ENCODE data around the gene SIL1. TPM values are rescaled to one million over a fixed set of nuclear protein-coding genes. Genes with fewer than 3 reads are reported as not detected.

SIL1 gene
- total and polyA plus RNA-seq, 9 of the 15 experiments (the other 6 are each of a cell fraction or from before 2014, with no cell fraction given) = 1.3 to 30.5 (median 18.1) TPM

DNA sequence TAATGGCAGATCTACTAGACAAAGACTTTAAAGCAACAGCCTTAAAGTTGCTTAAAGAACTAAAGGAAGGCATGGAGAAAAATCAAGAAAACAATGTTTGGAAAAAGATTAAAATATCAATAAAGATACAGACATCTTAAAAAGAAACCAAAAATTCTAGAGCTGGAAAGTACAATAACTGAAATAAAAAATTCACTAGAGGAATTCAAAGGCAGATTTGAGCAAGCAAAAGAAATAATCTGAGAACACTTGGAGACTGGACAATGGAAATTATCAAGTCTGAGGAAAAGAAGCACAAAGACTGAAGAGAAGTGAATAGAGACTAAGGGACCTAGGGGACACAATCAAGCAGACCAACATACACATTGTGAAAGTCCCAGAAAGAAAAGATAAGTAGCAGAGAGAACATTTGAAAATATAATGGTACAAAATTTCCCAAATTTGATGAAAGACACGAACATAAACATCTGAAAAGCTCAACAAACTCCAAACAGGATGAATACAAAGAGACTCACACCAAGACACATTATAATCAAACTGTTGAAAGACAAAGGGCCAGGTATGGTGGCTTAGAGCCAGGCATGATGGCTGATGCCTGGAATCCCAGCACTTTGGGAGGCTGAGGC is 26.3 kb downstream of the SIL1 start (continued):
- TF ChIP-seq ARNT (IDR thresholded peaks at IDR 0.05) (0 out of 4 replicates have a peak, but pooled peaks of 1 of the 2 experiments have one; percentile 16), GABPA (tag; conservative IDR thresholded peaks at IDR 0.05; ENCODE audit: low read depth) (no peak), XRCC5 (IDR thresholded peaks at IDR 0.05; ENCODE audit: low read depth, low read length) (no peak)

DNA sequence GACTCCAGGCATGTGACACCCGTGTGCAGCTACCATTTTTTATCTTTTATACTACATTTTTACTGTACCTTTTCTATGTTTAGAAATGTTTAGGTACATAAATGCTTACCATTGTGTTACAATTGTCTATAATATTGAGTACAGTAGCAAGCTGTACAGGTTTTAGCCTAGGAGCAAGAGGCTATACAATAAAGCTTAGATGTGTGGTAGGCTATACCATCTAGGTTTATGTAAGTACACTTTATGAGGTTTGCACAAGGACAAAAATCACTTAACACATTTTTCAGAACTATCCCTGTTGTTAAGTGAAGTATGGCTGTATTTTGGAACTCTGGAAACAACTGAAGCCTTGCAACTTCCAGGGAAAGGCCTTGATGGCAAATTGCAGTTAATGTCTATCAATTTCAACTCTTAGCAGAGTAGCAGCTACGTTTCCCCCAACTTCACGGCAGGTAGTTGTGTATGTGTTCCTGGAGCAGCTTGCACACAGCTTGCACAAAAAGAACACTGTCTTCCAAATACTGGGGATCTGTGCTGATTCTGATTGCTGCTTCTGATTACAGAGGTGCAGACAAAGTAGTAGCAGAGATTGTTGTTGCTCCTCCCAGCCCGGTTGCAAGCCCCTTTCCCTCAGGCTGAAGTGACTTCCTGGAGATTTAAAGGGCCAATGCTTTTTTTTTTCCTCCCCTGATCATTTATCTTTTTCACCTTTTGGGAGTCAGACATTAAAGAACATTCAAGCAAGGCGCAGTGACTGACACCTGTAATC is 30.0 kb downstream of the SIL1 start:
- 64% methylated on average over 4 of the region's 5 CpGs for WGBS (ENCODE audit: insufficient coverage, low coverage, missing lambda C conversion rate)
- CTCF ChIA-PET (ENCODE audit: low intra/inter-chr PET ratio) = interaction anchor here (0.6 kb wide), 1 partner anchor 28 kb away, joined by 4 read pairs; no protein-coding TSS in a partner anchor
- Histone ChIP-seq H2AFZ (ENCODE audit: low read depth, low read length) (no peak overlapping the region), H3K9ac (ENCODE audit: insufficient read depth in 1 of 2, low read depth in 2 of 2, low read length in 2 of 2) (no peak overlapping the region), H3K27me3 (ENCODE audit: control insufficient read depth in 2 of 2, insufficient read depth in 2 of 2, low read length in 2 of 2) (no peaks in the 10 kb centered on the region), H3K4me1 (replicated peaks in 1 of 2; ENCODE audit: control insufficient read depth in 2 of 2, insufficient read depth in 2 of 2, low read length in 2 of 2) (peaks cover 0 to 8% of the 10 kb centered on the region in 2 experiments; a peak in 2 of 5 replicates), H3K4me3 (no peak overlapping the region), H3K9me1 (ENCODE audit: control insufficient read depth, insufficient read depth, low read length) (no peaks in the 10 kb centered on the region), H3K9me3 (replicated peaks; ENCODE audit: control insufficient read depth, insufficient read depth, low read depth, low read length) (no peaks in the 10 kb centered on the region), H4K20me1 (replicated peaks; ENCODE audit: control insufficient read depth, insufficient read depth, low read length) (peaks cover 2% of the 10 kb centered on the region; the same call in 1 of the 2 replicates), H3K79me2 (ENCODE audit: control insufficient read depth, insufficient read depth, low read length) (no peaks in the 10 kb centered on the region), H3K4me2 (ENCODE audit: insufficient read depth, low read length) (no peak overlapping the region), H3K36me3 (ENCODE audit: control insufficient read depth, insufficient read depth, low read length) (no peaks in the 10 kb centered on the region), H3K27ac (ENCODE audit: extremely low read depth, low read depth, low read length) (no peak overlapping the region)
- TF ChIP-seq HES1 (IDR thresholded peaks at IDR 0.05; ENCODE audit: low read depth) = no peak
- TF ChIP-seq, protein P1, sequence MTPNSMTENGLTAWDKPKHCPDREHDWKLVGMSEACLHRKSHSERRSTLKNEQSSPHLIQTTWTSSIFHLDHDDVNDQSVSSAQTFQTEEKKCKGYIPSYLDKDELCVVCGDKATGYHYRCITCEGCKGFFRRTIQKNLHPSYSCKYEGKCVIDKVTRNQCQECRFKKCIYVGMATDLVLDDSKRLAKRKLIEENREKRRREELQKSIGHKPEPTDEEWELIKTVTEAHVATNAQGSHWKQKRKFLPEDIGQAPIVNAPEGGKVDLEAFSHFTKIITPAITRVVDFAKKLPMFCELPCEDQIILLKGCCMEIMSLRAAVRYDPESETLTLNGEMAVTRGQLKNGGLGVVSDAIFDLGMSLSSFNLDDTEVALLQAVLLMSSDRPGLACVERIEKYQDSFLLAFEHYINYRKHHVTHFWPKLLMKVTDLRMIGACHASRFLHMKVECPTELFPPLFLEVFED (CRISPR knock-in tag; conservative IDR thresholded peaks at IDR 0.05) = no peak
- no peak for TF ChIP-seq KAT7 (CRISPR knock-in tag; IDR thresholded peaks at IDR 0.05; ENCODE audit: borderline replicate concordance)
- peak in 1 of 2 experiments; percentile 46; a peak in 1 of 4 replicates for TF ChIP-seq RCOR1 (IDR thresholded peaks at IDR 0.05; ENCODE audit: borderline replicate concordance in 1 of 2, low read depth in 2 of 2, low read length in 2 of 2)
- TF ChIP-seq ZNF583 (CRISPR knock-in tag; IDR thresholded peaks at IDR 0.05) = no peak
- DNase-seq (ENCODE audit: extremely low read depth in 1 of 4, low spot score in 3 of 4) (no peak), ATAC-seq (no peak), FAIRE-seq (no peak)
- intact Hi-C loops (cut with micrococcal nuclease) = no loop called here
- in situ Hi-C loops (cut with MboI) = no loop called here
- POLR2A ChIA-PET = interaction anchor here (0.6 to 0.7 kb wide), 2 partner anchors 9 to 12 kb away, joined by 3 read pairs; no protein-coding TSS in a partner anchor
- no TSS peak for BruUV-seq (replicated peaks)
